ENCODE results near the gene STH. TPM values are rescaled to one million over a fixed set of nuclear protein-coding genes. Genes with fewer than 3 reads are reported as not detected.
A peak's percentile ranks its signal among the peaks of the same experiment; 100 is the strongest.

Gene STH
- polyA plus RNA-seq, 1 experiment: not detected

GRCh38 chr17:46042246-46042645 is 43.2 kb downstream of the STH start:
- no peak overlapping the region for H3K4me3 ChIP-seq (ENCODE audit: low read depth, low read length)
- DNase-seq (ENCODE audit: low read depth, low spot score): no peak
- H3K27ac ChIP-seq (ENCODE audit: low read depth, low read length): no peak overlapping the region
- POLR2A ChIA-PET: no interaction called here
- no peaks in the 10 kb centered on the region for H3K27me3 ChIP-seq (ENCODE audit: control insufficient read depth, insufficient read depth, low read length)
- H3K9me3 ChIP-seq (ENCODE audit: control insufficient read depth, insufficient read depth, low read length): no peaks in the 10 kb centered on the region
- CTCF ChIA-PET: interaction anchor here (0.6 to 9.5 kb wide), 5 partner anchors 15 to 170 kb away, joined by 3 to 127 read pairs (median 29); partner anchors contain the start of gene KANSL1
- no peak for TF ChIP-seq CTCF (IDR thresholded peaks at IDR 0.05; ENCODE audit: low read depth, low read length)

GRCh38 chr17:46042925-46043324 is 43.9 kb downstream of the STH start:
- H3K27ac ChIP-seq (ENCODE audit: low read depth, low read length): no peak overlapping the region
- POLR2A ChIA-PET: no interaction called here
- TF ChIP-seq CTCF (IDR thresholded peaks at IDR 0.05; ENCODE audit: low read depth, low read length): no peak
- H3K27me3 ChIP-seq (ENCODE audit: control insufficient read depth, insufficient read depth, low read length): no peaks in the 10 kb centered on the region
- no peak overlapping the region for H3K4me3 ChIP-seq (ENCODE audit: low read depth, low read length)
- no peaks in the 10 kb centered on the region for H3K9me3 ChIP-seq (ENCODE audit: control insufficient read depth, insufficient read depth, low read length)
- CTCF ChIA-PET: interaction anchor here (0.6 to 9.5 kb wide), 6 partner anchors 14 to 169 kb away, joined by 3 to 127 read pairs (median 18); partner anchors contain the start of gene KANSL1
- no peak for DNase-seq (ENCODE audit: low read depth, low spot score)

- H3K9me3 ChIP-seq (ENCODE audit: control insufficient read depth, insufficient read depth, low read length): no peaks in the 10 kb centered on the region
- ChIA-PET POLR2A (no interaction called here), CTCF (interaction anchor here (0.7 to 9.5 kb wide), 29 partner anchors 8 to 169 kb away, joined by 3 to 127 read pairs (median 6); partner anchors contain the start of gene KANSL1)
Observed at GRCh38 chr17:46043606-46044005, 44.6 kb downstream of the STH start.

GRCh38 chr17:46044286-46044928 is 45.4 kb downstream of the STH start:
- no peaks in the 10 kb centered on the region for H3K9me3 ChIP-seq (ENCODE audit: control insufficient read depth, insufficient read depth, low read length)
- TF ChIP-seq CTCF (IDR thresholded peaks at IDR 0.05; ENCODE audit: low read depth, low read length): peak; percentile 93
- H3K27me3 ChIP-seq (ENCODE audit: control insufficient read depth, insufficient read depth, low read length): no peaks in the 10 kb centered on the region
- ChIA-PET CTCF (interaction anchor here (0.7 to 9.5 kb wide), 38 partner anchors 9 to 243 kb away, joined by 3 to 127 read pairs (median 5); partner anchors contain the start of gene KANSL1), POLR2A (interaction anchor here (1.0 kb wide), 1 partner anchor 149 kb away, joined by 4 read pairs; the partner anchor contains the start of gene KANSL1)
- peak; percentile 82 for DNase-seq (ENCODE audit: low read depth, low spot score)
- no peak overlapping the region for H3K4me3 ChIP-seq (ENCODE audit: low read depth, low read length)
- no peak overlapping the region for H3K27ac ChIP-seq (ENCODE audit: low read depth, low read length)

More at GRCh38 chr17:46043606-46044005, 44.6 kb downstream of the STH start:
- Histone ChIP-seq H3K27ac (ENCODE audit: low read depth, low read length) (no peak overlapping the region), H3K4me3 (ENCODE audit: low read depth, low read length) (no peak overlapping the region), H3K27me3 (ENCODE audit: control insufficient read depth, insufficient read depth, low read length) (no peaks in the 10 kb centered on the region)
- no peak for DNase-seq (ENCODE audit: low read depth, low spot score)
- TF ChIP-seq CTCF (IDR thresholded peaks at IDR 0.05; ENCODE audit: low read depth, low read length): no peak

- ChIA-PET CTCF (interaction anchor here (0.9 to 9.5 kb wide), 34 partner anchors 9 to 242 kb away, joined by 3 to 127 read pairs (median 5); partner anchors contain the start of gene KANSL1), POLR2A (interaction anchor here (1.0 kb wide), 1 partner anchor 148 kb away, joined by 4 read pairs; the partner anchor contains the start of gene KANSL1)
- Histone ChIP-seq H3K4me3 (ENCODE audit: low read depth, low read length) (no peak overlapping the region), H3K27ac (ENCODE audit: low read depth, low read length) (no peak overlapping the region), H3K27me3 (ENCODE audit: control insufficient read depth, insufficient read depth, low read length) (no peaks in the 10 kb centered on the region), H3K9me3 (ENCODE audit: control insufficient read depth, insufficient read depth, low read length) (no peaks in the 10 kb centered on the region)
- TF ChIP-seq CTCF (IDR thresholded peaks at IDR 0.05; ENCODE audit: low read depth, low read length): no peak
- DNase-seq (ENCODE audit: low read depth, low spot score): no peak
Observed at GRCh38 chr17:46044989-46045388, 45.9 kb downstream of the STH start.

Data from AG04450 (cell line).